ENCODE measurements around the gene TAPBP. TPM values are rescaled to one million over a fixed set of nuclear protein-coding genes. Genes with fewer than 3 reads are reported as not detected.
A peak's percentile ranks its signal among the peaks of the same experiment; 100 is the strongest.

TAPBP gene
- total and polyA plus RNA-seq, 9 of the 15 experiments (the other 6 are each of a cell fraction or from before 2014, with no cell fraction given) = 5.6 to 74.0 (median 22.3) TPM

GRCh38 chr6:33271468-33272274 is 42.2 kb downstream of the TAPBP start, which contains the start of the genes RPS18 and VPS52 (continued):
- TF ChIP-seq KDM2B (CRISPR knock-in tag; IDR thresholded peaks at IDR 0.05) (0 out of 2 replicates have a peak, but pooled peaks have one; percentile 44), NCOA1 (IDR thresholded peaks at IDR 0.05; ENCODE audit: low read depth) (peak; percentile 100), NELFE (IDR thresholded peaks at IDR 0.05; ENCODE audit: insufficient read depth, insufficient read length) (no peak), TOE1 (IDR thresholded peaks at IDR 0.05; ENCODE audit: borderline replicate concordance) (peak; percentile 91), TOE1 (CRISPR knock-in tag; IDR thresholded peaks at IDR 0.05; ENCODE audit: borderline replicate concordance, low read depth) (no peak), MXI1 (IDR thresholded peaks at IDR 0.05; ENCODE audit: low read depth, low read length) (no peak; the same call in 1 of the 2 replicates), NFE2 (IDR thresholded peaks at IDR 0.05; ENCODE audit: low read depth) (0 out of 2 replicates have a peak, but pooled peaks have one; percentile 1), ZNF717 (CRISPR knock-in tag; IDR thresholded peaks at IDR 0.05) (peak; percentile 86), CCAR2 (IDR thresholded peaks at IDR 0.05; ENCODE audit: low read depth, low read length) (no peak; the same call in 1 of the 2 replicates), HMG20B (CRISPR knock-in tag; IDR thresholded peaks at IDR 0.05) (peak; percentile 24; the same call in 1 of the 2 replicates), POLR2H (tag; IDR thresholded peaks at IDR 0.05; ENCODE audit: low read depth) (peak; percentile 98), RERE (CRISPR knock-in tag; IDR thresholded peaks at IDR 0.05; ENCODE audit: borderline replicate concordance) (no peak), E2F5 (CRISPR knock-in tag; IDR thresholded peaks at IDR 0.05) (no peak), ZBTB9 (CRISPR knock-in tag; IDR thresholded peaks at IDR 0.05) (peak; percentile 72), ZNF311 (CRISPR knock-in tag; IDR thresholded peaks at IDR 0.05) (no peak), BCLAF1 (IDR thresholded peaks at IDR 0.05; ENCODE audit: borderline replicate concordance in 1 of 2, control insufficient read depth in 1 of 2, low read depth in 2 of 2, low read length in 1 of 2) (peak in 1 of 2 experiments; percentile 12; a peak in 1 of 4 replicates)

Data from K562 (cell line).